HCT116 (cell line): ENCODE results near the gene SRRD.

Experiments used
- CTCF ChIP-seq, 3 experiments: fragments of 200-600 bp in 1 of 3; sonication (generic) in 1 of 3; IDR thresholded peaks in 2 of 3; conservative IDR thresholded peaks in 1 of 3; 2 replicates each; pipeline ENCODE4 v1.5.1; 2012 to 2017; ENCODE audit warnings: low read depth in 2 of 3, low read length in 2 of 3, antibody characterized with exemption in 1 of 3, borderline replicate concordance in 1 of 3, control low read depth in 1 of 3, mild to moderate bottlenecking in 1 of 3, mixed read lengths in 1 of 3, mixed run types in 1 of 3, moderate library complexity in 1 of 3; ENCODE audit not compliant: insufficient read depth in 1 of 3
- REST ChIP-seq: IDR thresholded peaks from 2 replicates; pipeline ENCODE4 v1.6.1; 2012; ENCODE audit warnings: low read depth

- TF ChIP-seq CTCF (IDR thresholded peaks at IDR 0.05 in 2 of 3, conservative IDR thresholded peaks at IDR 0.05 in 1 of 3; ENCODE audit: borderline replicate concordance in 1 of 3, insufficient read depth in 1 of 3, low read depth in 2 of 3, low read length in 2 of 3) (no peak), REST (no peak)
Observed at GRCh38 chr22:26513838-26514237, 30.2 kb downstream of the SRRD start.
